Kidney (tissue), 14 donors: ENCODE results near the gene NOL12. TPM values are rescaled to one million over a fixed set of nuclear protein-coding genes. Genes with fewer than 3 reads are reported as not detected.

Source experiments
- DNase-seq, 5 donors: peaks; one replicate each; pipeline ENCODE4 v3.0.0-alpha.2; 2013 to 2020
- FAIRE-seq: peaks from 2 replicates; lab custom pipeline; 2012; peaks lifted over from hg19 to GRCh38; lab: Jason Lieb, UNC
- H3K27ac ChIP-seq, 2 donors: one replicate each; pipeline ENCODE4 v1.7.0; 2013; ENCODE audit warnings: low read depth in 2 of 2, low read length in 2 of 2, inconsistent platforms in 1 of 2
- H3K27me3 ChIP-seq: one replicate; pipeline ENCODE4 v1.7.1; 2013; ENCODE audit warnings: low read length, inconsistent platforms; ENCODE audit not compliant: control insufficient read depth, insufficient read depth
- H3K36me3 ChIP-seq, 3 donors: one replicate each; pipeline versions ENCODE4 v1.7.0 to v1.7.1; 2013; ENCODE audit warnings: low read length in 3 of 3, control low read depth in 1 of 3, inconsistent platforms in 1 of 3; ENCODE audit not compliant: insufficient read depth in 3 of 3, control insufficient read depth in 2 of 3
- H3K4me1 ChIP-seq, 3 donors: one replicate each; pipeline versions ENCODE4 v1.7.0 to v1.7.1; 2013; ENCODE audit warnings: low read length in 3 of 3, inconsistent platforms in 1 of 3, low read depth in 1 of 3; ENCODE audit not compliant: control insufficient read depth in 2 of 3, insufficient read depth in 2 of 3
- H3K4me3 ChIP-seq, 3 donors: one replicate each; pipeline versions ENCODE4 v1.7.0 to v1.8.1; 2013; ENCODE audit warnings: low read length in 3 of 3, control low read depth in 1 of 3, inconsistent platforms in 1 of 3
- H3K9ac ChIP-seq, 3 donors: one replicate each; pipeline versions ENCODE4 v1.7.0 to v1.7.1; 2013; ENCODE audit warnings: low read length in 3 of 3, control low read depth in 1 of 3, inconsistent platforms in 1 of 3
- H3K9me3 ChIP-seq, 3 donors: one replicate each; pipeline versions ENCODE4 v1.7.0 to v1.7.1; 2013; ENCODE audit warnings: low read length in 3 of 3, control low read depth in 1 of 3, inconsistent platforms in 1 of 3; ENCODE audit not compliant: control insufficient read depth in 2 of 3, insufficient read depth in 1 of 3
- intact Hi-C: fragments of 100-400 bp; cut with DNase I; formaldehyde crosslinking; loops from one replicate; pipeline ENCODE4 v1.11.1; 2022
- polyA plus RNA-seq: library from polyadenylated mRNA; stranded (reverse); fragments of 350-450 nt; fragmentation: Illumina TruSeq; extraction: RNeasy Lipid Tissue Mini Kit (QIAGEN cat#74804); gene quantifications from one replicate; pipeline ENCODE4 v1.2.3, GENCODE V29; 2014; ENCODE audit warnings: low read depth, low replicate concordance; ENCODE audit not compliant: insufficient read depth
- total RNA-seq: library from RNA; stranded (reverse); fragmentation: NEBNext Ultra II Directional; extraction: Animal tissue kit (Norgen Biotek cat#: 25700); gene quantifications from one replicate; pipeline ENCODE4 v1.2.1, GENCODE V29; 2021
- TF ChIP-seq, protein P1 (sequence below): IDR thresholded peaks from 3 replicates; pipeline ENCODE4 v1.5.1; 2012; ENCODE audit warnings: mild to moderate bottlenecking, moderate library complexity, borderline replicate concordance; ENCODE audit not compliant: insufficient read depth; ENCODE audit errors: extremely low read depth
- donor health status: control.
- donor health status: control.
- donor health status: control.
- donor health status: control.
- donor health status: control.
- donor health status: DM: yes; HTN: yes; CAD: no.
- donor health status: Normal renal cell carcinoma (clear cell type).

The NOL12 gene
- total and polyA plus RNA-seq, 2 donors from 2014 or later, result 26.3 to 27.5 TPM

- Histone ChIP-seq H3K4me1 (peaks cover 0 to 3% (median 0%) of the 10 kb centered on the region in 3 donors), H3K27ac (no peak overlapping the region), H3K4me3 (no peak overlapping the region), H3K9ac (no peak overlapping the region), H3K36me3 (peaks cover 0 to 10% (median 0%) of the 10 kb centered on the region in 3 donors), H3K27me3 (no peaks in the 10 kb centered on the region), H3K9me3 (no peaks in the 10 kb centered on the region)
- intact Hi-C loops, result no loop called here
- TF ChIP-seq, protein P1, sequence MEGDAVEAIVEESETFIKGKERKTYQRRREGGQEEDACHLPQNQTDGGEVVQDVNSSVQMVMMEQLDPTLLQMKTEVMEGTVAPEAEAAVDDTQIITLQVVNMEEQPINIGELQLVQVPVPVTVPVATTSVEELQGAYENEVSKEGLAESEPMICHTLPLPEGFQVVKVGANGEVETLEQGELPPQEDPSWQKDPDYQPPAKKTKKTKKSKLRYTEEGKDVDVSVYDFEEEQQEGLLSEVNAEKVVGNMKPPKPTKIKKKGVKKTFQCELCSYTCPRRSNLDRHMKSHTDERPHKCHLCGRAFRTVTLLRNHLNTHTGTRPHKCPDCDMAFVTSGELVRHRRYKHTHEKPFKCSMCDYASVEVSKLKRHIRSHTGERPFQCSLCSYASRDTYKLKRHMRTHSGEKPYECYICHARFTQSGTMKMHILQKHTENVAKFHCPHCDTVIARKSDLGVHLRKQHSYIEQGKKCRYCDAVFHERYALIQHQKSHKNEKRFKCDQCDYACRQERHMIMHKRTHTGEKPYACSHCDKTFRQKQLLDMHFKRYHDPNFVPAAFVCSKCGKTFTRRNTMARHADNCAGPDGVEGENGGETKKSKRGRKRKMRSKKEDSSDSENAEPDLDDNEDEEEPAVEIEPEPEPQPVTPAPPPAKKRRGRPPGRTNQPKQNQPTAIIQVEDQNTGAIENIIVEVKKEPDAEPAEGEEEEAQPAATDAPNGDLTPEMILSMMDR, result no peak
- DNase-seq, result no peak
- FAIRE-seq, result no peak
Observed at GRCh38 chr22:37669586-37669985, 16.6 kb upstream of the NOL12 start.

- Histone ChIP-seq H3K27me3 (no peaks in the 10 kb centered on the region), H3K27ac (no peak overlapping the region), H3K9ac (no peak overlapping the region), H3K36me3 (no peaks in the 10 kb centered on the region), H3K4me3 (no peak overlapping the region), H3K9me3 (no peaks in the 10 kb centered on the region), H3K4me1 (peaks cover 0 to 10% (median 0%) of the 10 kb centered on the region in 3 donors)
- TF ChIP-seq, protein P1, result no peak
- intact Hi-C loops, result no loop called here
- no peak for FAIRE-seq
- no peak for DNase-seq
Observed at GRCh38 chr22:37672206-37672919, 13.8 kb upstream of the NOL12 start.

DNA sequence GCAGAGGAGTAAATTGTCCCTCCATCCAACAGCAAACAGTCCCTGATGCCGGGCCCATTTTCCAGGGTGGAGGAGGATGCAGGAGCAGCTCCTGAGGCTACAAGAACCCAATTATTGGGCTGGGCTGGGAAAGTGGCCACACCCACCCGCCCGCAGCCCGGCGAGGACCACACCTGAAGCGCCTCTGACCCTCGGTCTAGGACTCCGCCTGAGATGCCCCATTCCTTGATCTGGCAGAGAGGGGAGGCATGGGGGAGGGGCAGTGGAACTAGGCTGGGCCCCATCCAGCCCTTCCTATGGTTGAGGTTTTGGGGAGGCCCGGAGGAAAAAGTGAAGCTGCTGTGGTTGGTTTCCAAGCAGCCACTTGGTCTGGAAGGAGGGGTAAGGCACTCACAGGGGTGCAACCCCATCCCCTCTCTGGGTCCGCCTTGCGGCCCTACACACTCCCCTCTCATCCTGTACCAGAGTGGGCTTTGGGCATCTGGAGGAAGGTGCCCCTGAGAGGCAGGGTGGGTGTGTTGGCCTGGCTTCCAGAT is 13.2 kb upstream of the NOL12 start:
- intact Hi-C loops, result no loop called here
- H3K27ac ChIP-seq, result no peak overlapping the region
- H3K4me1 ChIP-seq, result peaks cover 0 to 10% (median 0%) of the 10 kb centered on the region in 3 donors
- FAIRE-seq, result no peak
- H3K9me3 ChIP-seq, result no peaks in the 10 kb centered on the region
- H3K36me3 ChIP-seq, result no peaks in the 10 kb centered on the region
- DNase-seq, result no peak
- no peak overlapping the region for H3K9ac ChIP-seq
- no peaks in the 10 kb centered on the region for H3K27me3 ChIP-seq
- TF ChIP-seq, protein P1, result no peak
- H3K4me3 ChIP-seq, result no peak overlapping the region
